GM12873 (cell line): ENCODE results near the gene USP17L19.
"Not testable (repeated sequence)": the region's sequence is repeated elsewhere in the genome, so short reads cannot be mapped to it uniquely, and the experiment has no call there.

Experiments used
- TF ChIP-seq, protein P1 (sequence below): IDR thresholded peaks from 2 replicates; pipeline ENCODE4 v1.5.1; 2012; ENCODE audit warnings: low read depth, mild to moderate bottlenecking, moderate library complexity, low read length, control low read depth; ENCODE audit not compliant: insufficient read depth; ENCODE audit errors: missing control alignments

The USP17L19 gene, protein sequence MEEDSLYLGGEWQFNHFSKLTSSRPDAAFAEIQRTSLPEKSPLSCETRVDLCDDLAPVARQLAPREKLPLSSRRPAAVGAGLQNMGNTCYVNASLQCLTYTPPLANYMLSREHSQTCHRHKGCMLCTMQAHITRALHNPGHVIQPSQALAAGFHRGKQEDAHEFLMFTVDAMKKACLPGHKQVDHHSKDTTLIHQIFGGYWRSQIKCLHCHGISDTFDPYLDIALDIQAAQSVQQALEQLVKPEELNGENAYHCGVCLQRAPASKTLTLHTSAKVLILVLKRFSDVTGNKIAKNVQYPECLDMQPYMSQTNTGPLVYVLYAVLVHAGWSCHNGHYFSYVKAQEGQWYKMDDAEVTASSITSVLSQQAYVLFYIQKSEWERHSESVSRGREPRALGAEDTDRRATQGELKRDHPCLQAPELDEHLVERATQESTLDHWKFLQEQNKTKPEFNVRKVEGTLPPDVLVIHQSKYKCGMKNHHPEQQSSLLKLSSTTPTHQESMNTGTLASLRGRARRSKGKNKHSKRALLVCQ

DNA sequence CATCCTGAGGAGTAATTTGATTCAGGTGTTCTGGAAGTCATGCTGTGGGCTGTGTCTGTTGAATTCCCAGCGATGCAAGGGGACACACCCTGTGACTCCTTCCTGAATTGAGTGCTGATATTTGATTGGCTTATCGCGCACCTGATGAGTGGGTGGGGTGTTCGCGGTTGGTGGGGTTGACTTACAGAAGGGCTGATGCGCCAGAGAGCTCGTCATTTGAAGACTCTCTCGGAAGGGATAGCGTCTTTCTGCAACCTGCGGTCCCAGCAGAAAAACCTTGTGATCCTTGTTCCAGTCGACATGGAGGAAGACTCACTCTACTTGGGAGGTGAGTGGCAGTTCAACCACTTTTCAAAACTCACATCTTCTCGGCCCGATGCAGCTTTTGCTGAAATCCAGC lies at the start of gene USP17L19:
USP17L19 (plus strand) TSS at position 301 of the 400 bp plus-strand sequence; CDS start at position 301, 0 bp downstream.
- TF ChIP-seq, protein P1, sequence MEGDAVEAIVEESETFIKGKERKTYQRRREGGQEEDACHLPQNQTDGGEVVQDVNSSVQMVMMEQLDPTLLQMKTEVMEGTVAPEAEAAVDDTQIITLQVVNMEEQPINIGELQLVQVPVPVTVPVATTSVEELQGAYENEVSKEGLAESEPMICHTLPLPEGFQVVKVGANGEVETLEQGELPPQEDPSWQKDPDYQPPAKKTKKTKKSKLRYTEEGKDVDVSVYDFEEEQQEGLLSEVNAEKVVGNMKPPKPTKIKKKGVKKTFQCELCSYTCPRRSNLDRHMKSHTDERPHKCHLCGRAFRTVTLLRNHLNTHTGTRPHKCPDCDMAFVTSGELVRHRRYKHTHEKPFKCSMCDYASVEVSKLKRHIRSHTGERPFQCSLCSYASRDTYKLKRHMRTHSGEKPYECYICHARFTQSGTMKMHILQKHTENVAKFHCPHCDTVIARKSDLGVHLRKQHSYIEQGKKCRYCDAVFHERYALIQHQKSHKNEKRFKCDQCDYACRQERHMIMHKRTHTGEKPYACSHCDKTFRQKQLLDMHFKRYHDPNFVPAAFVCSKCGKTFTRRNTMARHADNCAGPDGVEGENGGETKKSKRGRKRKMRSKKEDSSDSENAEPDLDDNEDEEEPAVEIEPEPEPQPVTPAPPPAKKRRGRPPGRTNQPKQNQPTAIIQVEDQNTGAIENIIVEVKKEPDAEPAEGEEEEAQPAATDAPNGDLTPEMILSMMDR: not testable (repeated sequence)

DNA sequence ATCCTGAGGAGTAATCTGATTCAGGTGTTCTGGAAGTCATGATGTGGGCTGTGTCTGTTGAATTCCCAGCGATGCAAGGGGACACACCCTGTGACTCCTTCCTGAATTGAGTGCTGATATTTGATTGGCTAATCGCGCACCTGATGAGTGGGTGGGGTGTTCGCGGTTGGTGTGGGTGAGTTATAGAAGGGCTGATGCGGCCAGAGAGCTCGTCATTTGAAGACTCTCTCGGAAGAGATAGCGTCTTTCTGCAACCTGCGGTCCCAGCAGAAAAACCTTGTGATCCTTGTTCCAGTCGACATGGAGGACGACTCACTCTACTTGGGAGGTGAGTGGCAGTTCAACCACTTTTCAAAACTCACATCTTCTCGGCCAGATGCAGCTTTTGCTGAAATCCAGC lies 42.8 kb upstream of the USP17L19 start, which contains the start of gene USP17L10:
USP17L10 (plus strand) TSS at position 301 of the 400 bp plus-strand sequence; CDS start at position 301, 0 bp downstream.
- TF ChIP-seq, protein P1: not testable (repeated sequence)

DNA sequence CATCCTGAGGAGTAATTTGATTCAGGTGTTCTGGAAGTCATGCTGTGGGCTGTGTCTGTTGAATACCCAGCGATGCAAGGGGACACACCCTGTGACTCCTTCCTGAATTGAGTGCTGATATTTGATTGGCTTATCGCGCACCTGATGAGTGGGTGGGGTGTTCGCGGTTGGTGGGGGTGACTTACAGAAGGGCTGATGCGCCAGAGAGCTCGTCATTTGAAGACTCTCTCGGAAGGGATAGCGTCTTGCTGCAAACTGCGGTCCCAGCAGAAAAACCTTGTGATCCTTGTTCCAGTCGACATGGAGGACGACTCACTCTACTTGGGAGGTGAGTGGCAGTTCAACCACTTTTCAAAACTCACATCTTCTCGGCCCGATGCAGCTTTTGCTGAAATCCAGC lies 38.1 kb upstream of the USP17L19 start, which contains the start of gene USP17L11:
USP17L11 (plus strand) TSS at position 301 of the 400 bp plus-strand sequence; CDS start at position 301, 0 bp downstream.
- TF ChIP-seq, protein P1: not testable (repeated sequence)

DNA sequence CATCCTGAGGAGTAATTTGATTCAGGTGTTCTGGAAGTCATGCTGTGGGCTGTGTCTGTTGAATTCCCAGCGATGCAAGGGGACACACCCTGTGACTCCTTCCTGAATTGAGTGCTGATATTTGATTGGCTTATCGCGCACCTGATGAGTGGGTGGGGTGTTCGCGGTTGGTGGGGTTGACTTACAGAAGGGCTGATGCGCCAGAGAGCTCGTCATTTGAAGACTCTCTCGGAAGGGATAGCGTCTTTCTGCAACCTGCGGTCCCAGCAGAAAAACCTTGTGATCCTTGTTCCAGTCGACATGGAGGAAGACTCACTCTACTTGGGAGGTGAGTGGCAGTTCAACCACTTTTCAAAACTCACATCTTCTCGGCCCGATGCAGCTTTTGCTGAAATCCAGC lies 33.3 kb upstream of the USP17L19 start, which contains the start of gene USP17L12:
USP17L12 (plus strand) TSS at position 301 of the 400 bp plus-strand sequence; CDS start at position 301, 0 bp downstream.
- TF ChIP-seq, protein P1: not testable (repeated sequence)

DNA sequence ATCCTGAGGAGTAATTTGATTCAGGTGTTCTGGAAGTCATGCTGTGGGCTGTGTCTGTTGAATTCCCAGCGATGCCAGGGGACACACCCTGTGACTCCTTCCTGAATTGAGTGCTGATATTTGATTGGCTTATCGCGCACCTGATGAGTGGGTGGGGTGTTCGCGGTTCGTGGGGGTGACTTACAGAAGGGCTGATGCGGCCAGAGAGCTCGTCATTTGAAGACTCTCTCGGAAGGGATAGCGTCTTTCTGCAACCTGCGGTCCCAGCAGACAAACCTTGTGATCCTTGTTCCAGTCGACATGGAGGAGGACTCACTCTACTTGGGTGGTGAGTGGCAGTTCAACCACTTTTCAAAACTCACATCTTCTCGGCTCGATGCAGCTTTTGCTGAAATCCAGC lies 28.6 kb upstream of the USP17L19 start, which contains the start of gene USP17L13:
USP17L13 (plus strand) TSS at position 301 of the 400 bp plus-strand sequence; CDS start at position 301, 0 bp downstream.
- TF ChIP-seq, protein P1: not testable (repeated sequence)

DNA sequence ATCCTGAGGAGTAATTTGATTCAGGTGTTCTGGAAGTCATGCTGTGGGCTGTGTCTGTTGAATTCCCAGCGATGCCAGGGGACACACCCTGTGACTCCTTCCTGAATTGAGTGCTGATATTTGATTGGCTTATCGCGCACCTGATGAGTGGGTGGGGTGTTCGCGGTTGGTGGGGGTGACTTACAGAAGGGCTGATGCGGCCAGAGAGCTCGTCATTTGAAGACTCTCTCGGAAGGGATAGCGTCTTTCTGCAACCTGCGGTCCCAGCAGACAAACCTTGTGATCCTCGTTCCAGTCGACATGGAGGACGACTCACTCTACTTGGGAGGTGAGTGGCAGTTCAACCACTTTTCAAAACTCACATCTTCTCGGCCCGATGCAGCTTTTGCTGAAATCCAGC lies 19.1 kb upstream of the USP17L19 start, which contains the start of gene USP17L15:
USP17L15 (plus strand) TSS at position 301 of the 400 bp plus-strand sequence; CDS start at position 301, 0 bp downstream.
- TF ChIP-seq, protein P1: not testable (repeated sequence)

DNA sequence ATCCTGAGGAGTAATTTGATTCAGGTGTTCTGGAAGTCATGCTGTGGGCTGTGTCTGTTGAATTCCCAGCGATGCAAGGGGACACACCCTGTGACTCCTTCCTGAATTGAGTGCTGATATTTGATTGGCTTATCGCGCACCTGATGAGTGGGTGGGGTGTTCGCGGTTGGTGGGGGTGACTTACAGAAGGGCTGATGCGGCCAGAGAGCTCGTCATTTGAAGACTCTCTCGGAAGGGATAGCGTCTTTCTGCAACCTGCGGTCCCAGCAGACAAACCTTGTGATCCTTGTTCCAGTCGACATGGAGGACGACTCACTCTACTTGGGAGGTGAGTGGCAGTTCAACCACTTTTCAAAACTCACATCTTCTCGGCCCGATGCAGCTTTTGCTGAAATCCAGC lies 9.6 kb upstream of the USP17L19 start, which contains the start of gene USP17L17:
USP17L17 (plus strand) TSS at position 301 of the 400 bp plus-strand sequence; CDS start at position 301, 0 bp downstream.
- TF ChIP-seq, protein P1: not testable (repeated sequence)
